Keratinocyte (primary cell): ENCODE results near the gene OR51I2. TPM values are rescaled to one million over a fixed set of nuclear protein-coding genes. Genes with fewer than 3 reads are reported as not detected.

Source experiments
- DNase-seq: peaks from one replicate; pipeline ENCODE4 v3.0.0-alpha.2; 2011; ENCODE audit warnings: low read depth, missing footprints, low spot score
- FAIRE-seq: peaks from 2 replicates; lab custom pipeline; 2011; peaks lifted over from hg19 to GRCh38; lab: Jason Lieb, UNC
- H2AFZ ChIP-seq: 2 replicates; pipeline ENCODE4 v1.6.0; 2012; ENCODE audit warnings: low read length, control low read depth, inconsistent platforms; ENCODE audit not compliant: control insufficient read depth
- H3K27ac ChIP-seq: 2 replicates; pipeline ENCODE4 v1.5.1; 2011; ENCODE audit warnings: low read length; ENCODE audit not compliant: control insufficient read depth, insufficient read depth
- H3K27me3 ChIP-seq: 3 replicates; pipeline ENCODE4 v1.6.0; 2011; ENCODE audit warnings: low read length; ENCODE audit not compliant: control insufficient read depth, insufficient read depth; ENCODE audit errors: extremely low read depth
- H3K36me3 ChIP-seq, 2 experiments: 2 replicates in 1 of 2; 3 replicates in 1 of 2; pipeline ENCODE4 v1.5.1; 2011; ENCODE audit warnings: low read length in 2 of 2, mild to moderate bottlenecking in 1 of 2; ENCODE audit not compliant: control insufficient read depth in 2 of 2, insufficient read depth in 2 of 2; ENCODE audit errors: extremely low read depth in 1 of 2
- H3K4me1 ChIP-seq: 3 replicates; pipeline ENCODE4 v1.5.1; 2011; ENCODE audit warnings: low read length; ENCODE audit not compliant: control insufficient read depth, insufficient read depth; ENCODE audit errors: extremely low read depth
- H3K4me2 ChIP-seq: 3 replicates; pipeline ENCODE4 v1.6.0; 2011; ENCODE audit warnings: low read depth, low read length; ENCODE audit not compliant: control insufficient read depth, insufficient read depth; ENCODE audit errors: extremely low read depth
- H3K4me3 ChIP-seq, 3 experiments: fragments of 200-600 bp in 1 of 3; sonication (generic) in 1 of 3; 2 replicates in 2 of 3; 3 replicates in 1 of 3; pipeline ENCODE4 v1.5.1; 2011 to 2016; ENCODE audit warnings: low read length in 3 of 3, mild to moderate bottlenecking in 3 of 3, control low read depth in 2 of 3, inconsistent platforms in 1 of 3, low read depth in 1 of 3, mixed read lengths in 1 of 3, mixed run types in 1 of 3, moderate library complexity in 1 of 3; ENCODE audit not compliant: control insufficient read depth in 2 of 3, insufficient read depth in 2 of 3; ENCODE audit errors: extremely low read depth in 1 of 3
- H3K79me2 ChIP-seq: 2 replicates; pipeline ENCODE4 v1.6.0; 2012; ENCODE audit warnings: low read length; ENCODE audit not compliant: control insufficient read depth, insufficient read depth
- H3K9ac ChIP-seq: 3 replicates; pipeline ENCODE4 v1.6.0; 2011; ENCODE audit warnings: low read length; ENCODE audit not compliant: control insufficient read depth, insufficient read depth; ENCODE audit errors: extremely low read depth
- H3K9me1 ChIP-seq: 3 replicates; pipeline ENCODE4 v1.6.0; 2011; ENCODE audit warnings: low read length; ENCODE audit not compliant: control insufficient read depth, insufficient read depth; ENCODE audit errors: extremely low read depth
- H3K9me3 ChIP-seq: 2 replicates; pipeline ENCODE4 v1.5.1; 2012; ENCODE audit warnings: low read depth, low read length; ENCODE audit not compliant: control insufficient read depth
- H4K20me1 ChIP-seq: 3 replicates; pipeline ENCODE4 v1.6.0; 2011; ENCODE audit warnings: low read length; ENCODE audit not compliant: control insufficient read depth, insufficient read depth; ENCODE audit errors: extremely low read depth
- EZH2 ChIP-seq: IDR thresholded peaks from one replicate; pipeline ENCODE4 v1.6.1; 2012; ENCODE audit warnings: inconsistent platforms, mild to moderate bottlenecking, low read length, moderate library complexity
- dilution Hi-C: fragments of 300-500 bp; cut with MboI; formaldehyde crosslinking; loops from one replicate; pipeline ENCODE4 v1.7.0; 2020; ENCODE audit warnings: low sequenced_read_pairs; ENCODE audit not compliant: extremely low pct_ligation_motif_present
- polyA plus RNA-seq, 5 experiments: library from polyadenylated mRNA; depleted of rRNA in 3 of 5; stranded (reverse) in 3 of 5; stranded (forward) in 1 of 5; unstranded in 1 of 5; fragments of >200 nt; gene quantifications; 1 replicate in 1 of 5; 2 replicates in 3 of 5; 3 replicates in 1 of 5; pipeline versions ENCODE4 v1.2.1 to v1.2.3, GENCODE V29; 2011 to 2012; ENCODE audit warnings: missing spikeins in 2 of 5, low read depth in 1 of 5, low replicate concordance in 1 of 5
- TF ChIP-seq, protein P1 (sequence below), 3 experiments: IDR thresholded peaks in 1 of 3; conservative IDR thresholded peaks in 1 of 3; optimal IDR thresholded peaks in 1 of 3; 2 replicates in 2 of 3; 3 replicates in 1 of 3; pipeline versions ENCODE3 to v1.5.1; 2011; ENCODE audit warnings: low read length in 3 of 3, mild to moderate bottlenecking in 3 of 3, moderate library complexity in 2 of 3, control low read depth in 1 of 3, inconsistent platforms in 1 of 3; ENCODE audit not compliant: insufficient read depth in 2 of 3; ENCODE audit errors: extremely low read depth in 1 of 3

OR51I2 gene
- polyA plus RNA-seq, 1 donor (not counting 4 experiments of a cell fraction or from before 2014, with no cell fraction given) = not detected

DNA sequence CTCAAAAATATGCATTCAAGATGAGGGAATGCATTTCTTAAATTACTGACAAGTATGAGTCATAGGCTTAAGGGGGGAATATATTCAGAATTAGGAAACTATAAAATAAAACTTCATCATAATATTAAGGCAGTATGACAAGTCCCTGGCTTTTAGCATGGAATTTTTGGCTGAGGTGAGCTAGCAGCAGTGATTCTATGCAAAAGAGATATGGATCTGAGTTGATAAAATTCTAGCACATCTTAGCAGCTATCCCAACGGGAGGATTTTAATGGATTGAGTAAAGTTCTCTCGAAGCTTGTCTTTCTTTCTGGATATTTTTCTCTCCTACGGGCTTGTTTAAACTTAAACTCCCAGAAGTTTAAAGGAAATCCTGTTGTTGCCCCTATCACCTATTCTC, 26.0 kb upstream of the OR51I2 start:
- FAIRE-seq = no peak
- DNase-seq = no peak
- no peaks in the 10 kb centered on the region for H4K20me1 ChIP-seq
- H3K9me3 ChIP-seq = peaks cover 2% of the 10 kb centered on the region
- no peaks in the 10 kb centered on the region for H3K36me3 ChIP-seq
- no peak overlapping the region for H2AFZ ChIP-seq
- H3K27me3 ChIP-seq = no peaks in the 10 kb centered on the region
- no peaks in the 10 kb centered on the region for H3K79me2 ChIP-seq
- H3K9me1 ChIP-seq = no peaks in the 10 kb centered on the region
- H3K27ac ChIP-seq = no peak overlapping the region
- TF ChIP-seq EZH2 = no peak
- TF ChIP-seq, protein P1, sequence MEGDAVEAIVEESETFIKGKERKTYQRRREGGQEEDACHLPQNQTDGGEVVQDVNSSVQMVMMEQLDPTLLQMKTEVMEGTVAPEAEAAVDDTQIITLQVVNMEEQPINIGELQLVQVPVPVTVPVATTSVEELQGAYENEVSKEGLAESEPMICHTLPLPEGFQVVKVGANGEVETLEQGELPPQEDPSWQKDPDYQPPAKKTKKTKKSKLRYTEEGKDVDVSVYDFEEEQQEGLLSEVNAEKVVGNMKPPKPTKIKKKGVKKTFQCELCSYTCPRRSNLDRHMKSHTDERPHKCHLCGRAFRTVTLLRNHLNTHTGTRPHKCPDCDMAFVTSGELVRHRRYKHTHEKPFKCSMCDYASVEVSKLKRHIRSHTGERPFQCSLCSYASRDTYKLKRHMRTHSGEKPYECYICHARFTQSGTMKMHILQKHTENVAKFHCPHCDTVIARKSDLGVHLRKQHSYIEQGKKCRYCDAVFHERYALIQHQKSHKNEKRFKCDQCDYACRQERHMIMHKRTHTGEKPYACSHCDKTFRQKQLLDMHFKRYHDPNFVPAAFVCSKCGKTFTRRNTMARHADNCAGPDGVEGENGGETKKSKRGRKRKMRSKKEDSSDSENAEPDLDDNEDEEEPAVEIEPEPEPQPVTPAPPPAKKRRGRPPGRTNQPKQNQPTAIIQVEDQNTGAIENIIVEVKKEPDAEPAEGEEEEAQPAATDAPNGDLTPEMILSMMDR (optimal IDR thresholded peaks at IDR 0.05 in 1 of 3, IDR thresholded peaks at IDR 0.05 in 1 of 3, conservative IDR thresholded peaks at IDR 0.05 in 1 of 3; ENCODE audit: extremely low read depth in 1 of 3, insufficient read depth in 2 of 3, low read length in 3 of 3) = no peak
- no peak overlapping the region for H3K9ac ChIP-seq
- H3K4me1 ChIP-seq = no peaks in the 10 kb centered on the region
- H3K4me3 ChIP-seq = no peak overlapping the region
- dilution Hi-C loops = no loop called here
- no peak overlapping the region for H3K4me2 ChIP-seq

DNA sequence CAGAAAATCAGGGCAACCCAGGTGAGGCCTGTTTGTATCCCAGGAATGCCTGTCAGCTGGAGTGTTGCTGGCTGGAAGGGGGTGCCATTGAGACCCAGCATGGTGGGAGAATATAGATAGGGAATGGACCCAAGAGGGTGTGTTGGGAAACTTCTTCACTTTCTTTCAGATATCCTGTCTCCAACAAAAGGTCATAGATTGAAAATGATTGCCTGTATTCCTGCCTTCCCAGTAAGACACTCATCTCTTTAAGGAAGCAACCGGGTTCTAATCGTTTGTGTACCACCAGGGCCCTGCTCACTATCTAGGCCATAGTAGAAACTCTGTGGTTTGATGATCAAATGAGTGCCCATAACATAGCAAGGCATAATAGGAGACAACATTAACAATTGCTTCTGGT, 7.7 kb upstream of the OR51I2 start, which contains the start of gene OR51I1:
OR51I1 (minus strand) TSS at position 101 of the 400 bp plus-strand sequence; CDS start at position 101, 0 bp downstream.
- H3K9me3 ChIP-seq = no peaks in the 10 kb centered on the region
- H3K79me2 ChIP-seq = no peaks in the 10 kb centered on the region
- H3K36me3 ChIP-seq = no peaks in the 10 kb centered on the region
- DNase-seq = no peak
- no peaks in the 10 kb centered on the region for H3K27me3 ChIP-seq
- no peak within 1 kb of the TSS for H3K27ac ChIP-seq
- dilution Hi-C loops = no loop called here
- no peaks in the 10 kb centered on the region for H3K9me1 ChIP-seq
- H3K4me2 ChIP-seq = no peak within 1 kb of the TSS
- H3K4me1 ChIP-seq = no peaks in the 10 kb centered on the region
- no peak within 1 kb of the TSS for H3K9ac ChIP-seq
- no peak within 1 kb of the TSS for H3K4me3 ChIP-seq
- TF ChIP-seq, protein P1 (optimal IDR thresholded peaks at IDR 0.05 in 1 of 3, IDR thresholded peaks at IDR 0.05 in 1 of 3, conservative IDR thresholded peaks at IDR 0.05 in 1 of 3; ENCODE audit: extremely low read depth in 1 of 3, insufficient read depth in 2 of 3, low read length in 3 of 3) = no peak
- TF ChIP-seq EZH2 = no peak
- no peak for FAIRE-seq
- H2AFZ ChIP-seq = no peak within 1 kb of the TSS
- H4K20me1 ChIP-seq = no peaks in the 10 kb centered on the region
